ENCODE results near the gene MYO18A.

- TF ChIP-seq CTCF (optimal IDR thresholded peaks at IDR 0.05 in 1 of 3, IDR thresholded peaks at IDR 0.05 in 1 of 3, conservative IDR thresholded peaks at IDR 0.05 in 1 of 3; ENCODE audit: extremely low read depth in 1 of 3, insufficient read depth in 2 of 3, low read length in 3 of 3) (no peak), EZH2 (IDR thresholded peaks at IDR 0.05; ENCODE audit: low read length) (no peak)
Observed at GRCh38 chr17:29061036-29061435, 119.2 kb downstream of the MYO18A start.

All from keratinocyte (primary cell).